GM23338 (cell line): ENCODE results near the gene LIFR.

Experiments
- POLR2AphosphoS5 ChIP-seq: IDR thresholded peaks from 2 replicates; pipeline ENCODE4 v1.6.1; 2016; ENCODE audit warnings: antibody characterized with exemption, low read depth
- TF ChIP-seq, protein P1 (sequence below), 2 experiments: fragments of 200-600 bp in 1 of 2; sonication (generic) in 1 of 2; conservative IDR thresholded peaks; 2 replicates each; pipeline versions ENCODE4 v1.5.1 to v1.6.1; 2016 to 2017; ENCODE audit warnings: antibody characterized with exemption in 2 of 2, low read depth in 2 of 2, mild to moderate bottlenecking in 2 of 2, moderate library complexity in 1 of 2
- TF ChIP-seq, protein P2 (sequence below): IDR thresholded peaks from one replicate; pipeline ENCODE4 v1.6.1; 2018; ENCODE audit warnings: antibody characterized with exemption; ENCODE audit not compliant: unreplicated experiment

DNA sequence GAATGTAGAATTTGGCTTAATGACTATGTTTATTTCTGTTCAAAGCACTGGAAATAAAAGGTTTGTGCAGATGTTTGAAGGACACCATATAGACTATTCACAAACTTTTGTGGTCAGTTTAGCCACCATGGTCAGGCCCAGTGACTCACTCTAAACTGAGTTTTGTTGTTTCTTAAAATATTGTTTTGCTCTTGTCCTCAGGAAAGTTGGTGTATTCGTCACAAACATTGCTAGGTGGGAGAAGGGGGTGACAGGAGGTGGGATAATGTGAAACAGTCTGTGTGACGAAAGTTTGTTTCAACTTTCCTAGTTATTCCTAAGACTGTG, 35.0 kb upstream of the LIFR start:
- no peak for TF ChIP-seq POLR2AphosphoS5
- TF ChIP-seq, protein P1, sequence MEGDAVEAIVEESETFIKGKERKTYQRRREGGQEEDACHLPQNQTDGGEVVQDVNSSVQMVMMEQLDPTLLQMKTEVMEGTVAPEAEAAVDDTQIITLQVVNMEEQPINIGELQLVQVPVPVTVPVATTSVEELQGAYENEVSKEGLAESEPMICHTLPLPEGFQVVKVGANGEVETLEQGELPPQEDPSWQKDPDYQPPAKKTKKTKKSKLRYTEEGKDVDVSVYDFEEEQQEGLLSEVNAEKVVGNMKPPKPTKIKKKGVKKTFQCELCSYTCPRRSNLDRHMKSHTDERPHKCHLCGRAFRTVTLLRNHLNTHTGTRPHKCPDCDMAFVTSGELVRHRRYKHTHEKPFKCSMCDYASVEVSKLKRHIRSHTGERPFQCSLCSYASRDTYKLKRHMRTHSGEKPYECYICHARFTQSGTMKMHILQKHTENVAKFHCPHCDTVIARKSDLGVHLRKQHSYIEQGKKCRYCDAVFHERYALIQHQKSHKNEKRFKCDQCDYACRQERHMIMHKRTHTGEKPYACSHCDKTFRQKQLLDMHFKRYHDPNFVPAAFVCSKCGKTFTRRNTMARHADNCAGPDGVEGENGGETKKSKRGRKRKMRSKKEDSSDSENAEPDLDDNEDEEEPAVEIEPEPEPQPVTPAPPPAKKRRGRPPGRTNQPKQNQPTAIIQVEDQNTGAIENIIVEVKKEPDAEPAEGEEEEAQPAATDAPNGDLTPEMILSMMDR (conservative IDR thresholded peaks at IDR 0.05; ENCODE audit: low read depth in 2 of 2), result no peak
- TF ChIP-seq, protein P2, sequence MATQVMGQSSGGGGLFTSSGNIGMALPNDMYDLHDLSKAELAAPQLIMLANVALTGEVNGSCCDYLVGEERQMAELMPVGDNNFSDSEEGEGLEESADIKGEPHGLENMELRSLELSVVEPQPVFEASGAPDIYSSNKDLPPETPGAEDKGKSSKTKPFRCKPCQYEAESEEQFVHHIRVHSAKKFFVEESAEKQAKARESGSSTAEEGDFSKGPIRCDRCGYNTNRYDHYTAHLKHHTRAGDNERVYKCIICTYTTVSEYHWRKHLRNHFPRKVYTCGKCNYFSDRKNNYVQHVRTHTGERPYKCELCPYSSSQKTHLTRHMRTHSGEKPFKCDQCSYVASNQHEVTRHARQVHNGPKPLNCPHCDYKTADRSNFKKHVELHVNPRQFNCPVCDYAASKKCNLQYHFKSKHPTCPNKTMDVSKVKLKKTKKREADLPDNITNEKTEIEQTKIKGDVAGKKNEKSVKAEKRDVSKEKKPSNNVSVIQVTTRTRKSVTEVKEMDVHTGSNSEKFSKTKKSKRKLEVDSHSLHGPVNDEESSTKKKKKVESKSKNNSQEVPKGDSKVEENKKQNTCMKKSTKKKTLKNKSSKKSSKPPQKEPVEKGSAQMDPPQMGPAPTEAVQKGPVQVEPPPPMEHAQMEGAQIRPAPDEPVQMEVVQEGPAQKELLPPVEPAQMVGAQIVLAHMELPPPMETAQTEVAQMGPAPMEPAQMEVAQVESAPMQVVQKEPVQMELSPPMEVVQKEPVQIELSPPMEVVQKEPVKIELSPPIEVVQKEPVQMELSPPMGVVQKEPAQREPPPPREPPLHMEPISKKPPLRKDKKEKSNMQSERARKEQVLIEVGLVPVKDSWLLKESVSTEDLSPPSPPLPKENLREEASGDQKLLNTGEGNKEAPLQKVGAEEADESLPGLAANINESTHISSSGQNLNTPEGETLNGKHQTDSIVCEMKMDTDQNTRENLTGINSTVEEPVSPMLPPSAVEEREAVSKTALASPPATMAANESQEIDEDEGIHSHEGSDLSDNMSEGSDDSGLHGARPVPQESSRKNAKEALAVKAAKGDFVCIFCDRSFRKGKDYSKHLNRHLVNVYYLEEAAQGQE, result no peak
